Activated CD4-positive, alpha-beta T cell treated with anti-CD3 and anti-CD28 coated beads, Interleukin-2, amount 50 U/mL, for 24 hours (primary cell): ENCODE results near the gene TAS2R4.
"Not testable (repeated sequence)": the region's sequence is repeated elsewhere in the genome, so short reads cannot be mapped to it uniquely, and the experiment has no call there.

ENCODE experiments used
- DNase-seq, 2 donors: peaks; one replicate each; pipeline ENCODE4 v3.0.0-alpha.2; 2020; ENCODE audit warnings: low read depth in 1 of 2, low spot score in 1 of 2

The TAS2R4 gene, protein sequence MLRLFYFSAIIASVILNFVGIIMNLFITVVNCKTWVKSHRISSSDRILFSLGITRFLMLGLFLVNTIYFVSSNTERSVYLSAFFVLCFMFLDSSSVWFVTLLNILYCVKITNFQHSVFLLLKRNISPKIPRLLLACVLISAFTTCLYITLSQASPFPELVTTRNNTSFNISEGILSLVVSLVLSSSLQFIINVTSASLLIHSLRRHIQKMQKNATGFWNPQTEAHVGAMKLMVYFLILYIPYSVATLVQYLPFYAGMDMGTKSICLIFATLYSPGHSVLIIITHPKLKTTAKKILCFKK

DNA sequence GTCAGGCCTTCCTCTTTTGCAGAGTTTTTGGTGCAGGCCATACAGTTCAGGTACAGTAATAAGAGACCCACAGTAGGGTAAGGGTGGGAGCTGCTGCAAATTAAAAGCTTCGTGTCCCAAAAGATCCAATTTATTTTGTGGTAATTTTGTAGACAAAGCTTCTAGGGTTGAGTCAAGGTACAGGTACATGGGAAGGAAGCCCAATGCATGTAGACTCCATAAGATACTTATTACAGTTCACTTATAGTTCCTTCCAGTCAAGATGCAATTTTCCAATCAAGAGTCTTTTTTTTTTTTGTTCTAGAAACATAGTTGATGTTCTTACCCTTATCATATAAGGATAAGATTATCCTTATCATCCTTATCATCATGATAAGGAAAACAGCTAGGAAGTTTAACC is at the start of gene TAS2R4:
TSS of gene TAS2R4 (plus strand) at position 301 of the 400 bp plus-strand sequence. CDS start 1,815 bp downstream, outside the sequence.
- no peak for DNase-seq

DNA sequence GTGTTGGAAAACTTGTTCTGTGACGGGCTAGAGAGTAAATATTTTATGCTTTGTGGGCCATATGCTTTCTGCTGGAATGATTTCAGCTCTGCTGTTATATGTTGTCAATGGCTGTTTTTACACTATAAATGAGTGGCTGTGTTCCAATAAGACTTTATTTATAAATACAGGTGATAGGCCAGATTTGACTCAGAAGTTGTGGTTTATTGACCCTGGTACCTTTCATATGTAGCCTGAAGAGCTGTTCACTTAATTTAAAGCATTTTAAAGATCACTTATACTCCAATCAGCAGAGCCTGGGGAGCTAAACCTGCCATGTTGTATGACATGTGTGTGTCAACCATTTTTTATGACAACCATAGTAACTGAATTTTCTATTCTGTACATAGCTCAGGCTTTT is 47.5 kb upstream of the TAS2R4 start:
- no peak for DNase-seq

DNA sequence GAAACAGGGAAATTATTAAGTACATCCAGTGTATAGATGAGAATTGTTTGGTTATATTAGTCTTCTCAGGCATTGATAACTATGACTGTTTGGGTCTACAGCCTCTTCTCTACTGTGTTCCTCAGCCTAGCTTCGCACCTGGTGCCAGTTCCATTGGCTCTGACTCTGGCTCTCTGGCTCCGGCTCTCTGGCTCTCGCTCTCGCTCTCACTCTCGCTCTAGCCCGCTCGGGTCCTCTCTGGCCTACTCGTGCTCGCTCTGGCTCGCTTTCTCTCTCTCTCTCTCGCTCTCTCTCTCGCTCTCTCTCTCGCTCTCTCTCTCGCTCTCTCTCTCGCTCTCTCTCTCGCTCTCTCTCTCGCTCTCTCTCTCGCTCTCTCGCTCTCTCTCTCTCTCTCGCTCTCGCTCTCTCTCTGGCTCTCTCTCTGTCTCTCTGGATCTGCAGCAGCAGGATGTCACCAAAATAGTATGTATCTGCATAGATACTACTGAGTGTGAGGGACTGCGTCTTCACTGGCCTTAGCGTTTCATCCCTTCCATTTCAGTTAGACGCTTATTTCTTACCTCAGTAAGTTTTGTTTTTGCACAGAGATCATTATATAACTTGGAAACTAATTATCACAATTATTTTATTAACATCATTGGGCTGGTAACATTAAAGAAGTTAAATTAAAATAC is 44.9 kb upstream of the TAS2R4 start:
- no peak for DNase-seq

DNA sequence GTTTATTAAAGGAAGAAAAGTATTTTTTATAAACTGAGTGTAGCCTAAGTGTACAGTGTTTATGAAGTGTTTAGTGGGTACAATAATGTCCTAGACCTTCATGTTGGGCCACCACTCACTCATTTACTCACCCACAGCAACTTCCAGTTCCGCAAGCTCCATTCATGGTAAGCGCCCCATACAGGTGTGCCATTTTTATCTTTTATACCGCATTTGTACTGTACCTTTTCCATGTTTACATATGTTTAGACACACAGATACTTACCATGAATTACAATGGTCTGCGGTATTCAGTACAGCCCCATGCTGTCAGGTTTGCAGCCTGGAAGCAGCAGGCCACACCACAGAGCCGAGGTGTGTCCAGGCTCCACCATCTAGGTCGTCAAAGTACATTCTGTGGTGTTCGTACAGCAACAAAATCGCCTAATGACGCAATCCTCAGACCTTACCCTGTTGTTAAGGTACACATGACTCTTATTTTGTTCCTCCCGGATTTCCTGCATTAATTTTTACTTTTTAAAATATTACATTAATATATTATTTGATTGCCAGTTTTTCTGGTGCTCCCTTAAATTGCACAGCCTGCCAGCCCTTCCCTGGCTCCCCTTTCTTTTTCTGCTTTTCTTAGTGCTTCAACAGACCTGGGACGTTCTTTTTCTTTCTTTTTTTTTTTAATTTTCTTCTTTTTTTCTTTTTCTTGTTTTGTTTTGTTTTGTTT is 39.2 kb upstream of the TAS2R4 start:
- no peak for DNase-seq

DNA sequence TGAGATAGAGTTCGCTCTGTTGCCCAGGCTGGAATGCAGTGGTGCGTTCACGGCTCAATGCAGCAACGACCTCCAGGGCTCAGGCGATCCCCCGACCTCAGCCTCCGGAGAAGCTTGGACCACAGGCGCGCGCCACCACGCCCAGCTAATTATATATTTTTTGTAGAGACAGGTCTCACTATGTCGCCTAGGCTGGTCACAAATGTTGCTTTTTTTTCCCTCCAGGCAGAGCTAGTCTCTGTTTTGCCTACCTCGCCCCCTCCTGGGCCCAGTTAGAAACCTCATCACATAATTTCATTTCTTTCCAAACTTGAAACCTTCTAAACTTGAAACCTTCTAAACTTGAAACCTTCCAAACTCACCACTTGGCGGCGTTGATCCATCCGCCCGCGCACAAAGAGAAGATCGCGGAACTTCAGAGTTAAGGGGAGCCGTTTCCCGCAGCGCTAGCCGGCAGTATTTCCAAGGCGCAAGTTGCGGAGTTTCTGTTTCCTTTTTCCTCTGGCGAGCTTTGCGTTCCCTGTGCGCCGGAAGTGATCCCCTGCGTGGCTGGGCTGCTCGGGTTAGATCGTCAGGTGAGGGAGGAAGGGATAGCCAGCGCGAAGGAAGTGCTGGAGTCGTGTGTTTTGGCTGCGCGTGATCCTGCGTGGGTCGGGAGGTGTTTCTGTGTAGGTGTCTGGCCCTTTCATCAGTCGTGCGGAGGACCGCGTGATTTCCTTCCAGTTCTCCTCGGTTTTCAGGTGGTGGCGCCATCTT is 38.5 kb upstream of the TAS2R4 start, which contains the start of gene SSBP1:
TSS of gene SSBP1 (plus strand) at position 523 of the 756 bp plus-strand sequence. CDS start 809 bp downstream, outside the sequence.
- DNase-seq, result peak; percentile 74 to 90

DNA sequence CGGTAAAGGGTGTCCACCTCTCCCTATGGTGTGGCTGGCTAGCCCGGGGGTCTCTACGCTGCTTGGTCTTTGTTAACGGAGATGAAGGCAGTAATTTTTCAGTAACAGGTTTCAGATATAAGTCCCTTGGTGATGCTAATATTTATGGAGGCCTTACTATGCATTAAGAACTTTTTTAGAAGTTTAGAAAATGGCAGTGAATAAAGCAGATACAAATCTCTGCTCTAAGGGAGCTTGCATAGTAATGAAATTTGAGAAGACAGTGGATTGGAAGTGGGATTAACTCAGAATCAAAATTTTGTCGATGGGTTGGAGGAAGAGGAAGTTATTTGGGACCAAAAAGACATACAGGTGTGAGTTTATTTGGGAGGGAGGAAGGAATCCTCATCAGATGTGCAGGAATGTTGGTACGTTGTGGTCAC is 37.9 kb upstream of the TAS2R4 start:
- DNase-seq, result no peak

DNA sequence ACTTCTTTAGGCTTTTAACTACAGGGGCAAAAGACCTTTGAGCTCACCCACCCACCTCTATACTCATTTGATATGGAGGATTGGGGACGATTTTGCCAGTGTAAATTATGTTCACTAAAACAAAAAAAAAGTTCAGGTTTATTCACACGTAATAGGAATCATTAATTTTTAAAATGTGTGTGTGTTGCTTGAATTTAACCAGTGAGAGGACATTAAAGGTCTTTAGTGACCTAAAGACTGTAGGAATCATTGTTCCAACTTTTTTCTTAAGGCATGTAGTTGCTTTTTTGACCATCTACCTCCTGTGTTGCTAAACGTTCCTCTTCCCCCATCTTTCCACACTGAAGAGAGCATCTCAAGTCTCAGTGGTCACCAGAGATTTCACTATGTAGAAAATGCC is 37.2 kb upstream of the TAS2R4 start:
- DNase-seq, result no peak

DNA sequence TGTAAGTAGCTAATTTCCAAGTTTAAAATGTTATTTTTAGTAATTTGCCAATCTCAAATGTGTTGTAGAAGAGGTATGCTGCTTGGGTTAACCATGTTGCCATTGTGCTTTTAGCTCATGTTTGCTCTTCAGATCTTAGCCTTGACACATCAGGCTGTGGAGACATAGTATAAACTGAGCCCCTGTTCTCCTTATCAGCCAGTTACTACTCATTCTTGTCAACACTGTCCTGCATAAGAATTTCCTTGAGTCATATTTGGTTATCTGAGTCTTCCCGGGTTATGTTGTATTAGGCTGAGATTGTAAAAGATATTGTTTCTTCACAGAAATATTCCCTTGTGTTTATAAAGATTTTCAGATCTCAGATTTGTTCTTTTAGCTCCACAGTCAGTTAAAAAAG is 34.2 kb upstream of the TAS2R4 start:
- DNase-seq, result no peak

DNA sequence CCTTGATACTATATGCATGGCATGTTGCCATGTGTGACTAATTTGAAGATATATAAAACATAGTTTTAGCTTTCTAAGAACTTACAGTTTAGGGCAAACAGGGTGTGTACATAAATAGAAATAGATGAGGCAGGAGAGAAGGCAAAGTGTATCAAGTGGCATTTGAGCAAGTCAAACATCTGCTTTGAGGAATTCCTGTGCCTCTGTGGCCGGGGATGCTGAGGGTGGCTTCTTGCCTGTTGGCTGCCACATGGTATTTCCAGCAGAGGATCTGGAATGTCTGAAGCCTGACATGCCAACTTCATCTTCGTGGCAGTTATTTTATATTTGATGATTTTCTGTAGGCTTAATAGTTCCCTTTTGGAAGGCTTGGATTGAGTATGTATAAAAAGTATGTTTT is 32.3 kb upstream of the TAS2R4 start:
- DNase-seq, result no peak

DNA sequence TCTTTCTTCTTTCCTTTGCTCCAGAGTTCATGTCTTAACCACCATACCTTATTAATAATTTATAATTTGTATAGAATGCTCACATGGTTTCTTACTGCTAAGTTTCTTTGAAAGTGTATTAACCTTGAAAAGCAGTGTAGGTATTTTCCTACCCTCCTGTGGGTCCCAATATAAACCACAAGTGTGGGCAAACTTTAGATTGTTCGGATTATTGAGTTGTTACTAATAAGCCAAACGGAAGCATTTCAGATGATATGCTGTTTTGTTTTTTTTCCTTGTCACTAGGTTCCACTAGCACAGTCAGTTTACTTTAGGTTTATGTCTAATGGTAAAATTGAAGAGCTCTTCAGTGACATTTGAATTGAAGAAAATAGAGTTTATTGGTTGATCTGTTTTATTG is 28.1 kb upstream of the TAS2R4 start:
- no peak for DNase-seq

DNA sequence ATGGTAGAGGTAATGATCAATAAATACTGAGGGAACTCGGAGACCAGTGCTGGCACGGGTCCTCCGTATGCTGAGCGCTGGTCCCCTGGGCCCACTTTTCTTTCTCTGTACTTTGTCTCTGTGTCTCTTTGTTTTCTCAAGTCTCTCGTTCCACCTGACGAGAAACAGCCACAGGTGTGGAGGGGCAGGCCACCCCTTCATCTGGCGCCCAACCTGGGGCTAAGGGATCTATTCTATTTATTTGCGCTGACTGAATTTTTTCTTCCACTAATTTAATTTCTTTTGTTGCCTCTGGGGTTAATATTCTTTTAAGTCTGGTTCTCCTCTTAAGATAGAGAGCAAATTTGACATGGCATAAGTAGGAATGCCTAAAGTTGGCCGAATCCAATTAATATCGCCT is 24.6 kb upstream of the TAS2R4 start:
- DNase-seq, result not testable (repeated sequence)

DNA sequence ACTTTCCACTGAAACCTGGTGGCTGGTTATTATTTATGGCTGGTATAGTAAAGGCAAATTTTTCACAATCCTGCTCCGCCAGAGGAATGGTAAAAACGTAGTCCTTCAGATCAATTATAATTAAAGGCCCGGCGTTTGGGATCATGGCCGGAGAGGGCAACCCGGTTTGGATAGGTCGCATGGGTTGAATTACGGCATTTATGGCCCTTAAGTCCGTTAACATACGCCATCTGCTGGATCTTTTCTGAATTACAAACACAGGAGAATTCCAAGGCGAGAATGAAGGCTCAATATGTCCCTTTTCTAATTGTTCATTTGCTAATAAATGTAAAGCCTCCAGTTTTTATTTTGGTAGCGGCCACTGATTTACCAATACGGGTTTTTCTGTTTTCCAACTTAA is 23.8 kb upstream of the TAS2R4 start:
- no peak for DNase-seq

DNA sequence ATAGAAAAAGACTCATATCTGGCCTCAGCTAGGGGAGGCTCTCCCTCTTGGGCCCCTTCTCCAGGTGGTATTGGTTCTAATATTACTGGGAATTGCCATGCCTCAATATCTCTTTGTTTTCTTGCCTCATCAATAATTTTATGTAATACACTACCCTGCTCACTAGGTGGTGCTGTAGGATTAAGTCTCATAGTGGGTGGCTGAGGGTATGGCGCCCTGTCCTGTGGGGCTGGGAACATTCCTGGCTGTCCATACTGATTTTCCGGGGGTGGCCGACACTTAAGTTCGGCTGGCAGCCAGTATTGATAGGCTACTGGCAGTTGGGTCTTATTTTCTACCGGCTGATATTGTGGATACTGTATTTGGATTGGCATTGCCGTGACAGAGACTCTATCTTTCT is 21.5 kb upstream of the TAS2R4 start:
- DNase-seq, result no peak

DNA sequence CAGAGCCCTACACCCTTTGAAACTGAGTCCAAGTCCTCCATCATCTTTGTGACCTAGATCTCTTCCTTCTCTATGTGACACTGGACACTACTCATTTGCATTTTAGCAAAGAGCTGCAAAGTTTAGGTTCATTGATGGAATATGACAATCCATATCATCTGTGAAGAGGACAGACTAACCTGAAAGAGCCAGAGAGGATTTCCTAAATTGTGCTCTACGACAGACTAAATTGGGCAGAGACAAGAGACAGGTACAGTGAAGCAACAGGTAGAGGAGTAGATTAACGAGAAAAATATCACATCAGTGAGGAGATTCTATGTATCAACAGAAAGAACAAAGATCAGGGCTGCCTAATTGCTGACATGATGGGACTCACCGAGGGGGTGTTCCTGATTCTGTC is 12.7 kb upstream of the TAS2R4 start, which contains the start of gene TAS2R3:
TSS of gene TAS2R3 (plus strand) at position 301 of the 400 bp plus-strand sequence. CDS start at position 363, 62 bp downstream.
- DNase-seq, result no peak

DNA sequence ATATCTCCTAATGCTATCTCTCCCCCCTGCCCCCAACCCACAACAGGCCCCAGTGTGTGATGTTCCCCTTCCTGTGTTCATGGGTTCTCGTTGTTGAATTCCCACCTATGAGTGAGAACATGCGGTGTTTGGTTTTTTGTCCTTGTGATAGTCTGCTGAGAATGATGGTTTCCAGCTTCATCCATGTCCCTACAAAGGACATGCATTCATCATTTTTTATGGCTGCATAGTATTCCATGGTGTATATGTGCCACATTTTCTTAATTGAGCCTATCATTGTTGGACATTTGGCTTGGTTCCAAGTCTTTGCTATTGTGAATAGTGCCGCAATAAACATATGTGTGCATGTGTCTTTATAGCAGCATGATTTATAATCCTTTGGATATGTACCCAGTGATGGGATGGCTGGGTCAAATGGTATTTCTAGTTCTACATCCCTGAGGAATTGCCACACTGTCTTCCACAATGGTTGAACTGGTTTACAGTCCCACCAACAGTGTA is 6.3 kb upstream of the TAS2R4 start:
- DNase-seq, result not testable (repeated sequence)

DNA sequence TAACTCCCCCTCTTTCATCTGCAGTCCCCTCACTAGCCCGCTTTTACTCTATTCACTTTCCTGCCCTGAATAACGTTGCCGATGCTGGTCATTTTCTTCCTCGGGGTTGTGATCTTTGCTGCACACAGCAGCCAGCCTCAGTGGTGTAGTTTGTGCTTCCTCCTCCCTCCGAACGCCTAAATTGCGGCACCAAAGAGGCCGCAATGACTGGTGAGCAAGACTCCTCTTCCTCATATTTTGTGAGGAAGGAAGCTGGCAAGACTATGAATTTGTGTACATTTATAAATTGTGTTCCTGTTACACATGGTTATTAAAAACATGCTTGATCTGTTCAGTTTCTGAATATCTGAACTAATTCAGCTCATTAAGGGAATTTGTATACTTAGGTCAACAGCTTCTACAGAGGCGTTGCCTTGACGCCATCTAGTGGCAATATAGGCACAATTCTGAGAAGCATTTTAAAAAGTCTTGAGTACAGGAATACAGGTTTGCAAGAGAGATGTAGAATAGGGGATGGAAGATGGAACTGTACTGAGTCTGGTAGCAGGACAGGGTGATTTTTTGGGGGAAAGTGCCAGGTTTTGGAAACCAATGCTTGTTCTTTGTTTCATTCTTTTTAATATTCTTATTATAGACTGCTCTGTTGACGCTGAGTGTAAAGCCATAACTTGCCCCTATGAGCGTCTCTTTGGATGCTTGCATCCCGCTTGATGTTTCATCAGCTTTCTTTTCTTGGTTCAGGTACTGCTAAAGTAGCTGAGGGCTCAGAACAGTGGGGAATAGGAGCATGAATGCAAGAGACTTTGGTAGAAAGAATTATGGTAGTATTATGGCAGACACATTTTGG is 9.5 kb downstream of the TAS2R4 start:
- peak in 1 of 2 donors; percentile 5 for DNase-seq

DNA sequence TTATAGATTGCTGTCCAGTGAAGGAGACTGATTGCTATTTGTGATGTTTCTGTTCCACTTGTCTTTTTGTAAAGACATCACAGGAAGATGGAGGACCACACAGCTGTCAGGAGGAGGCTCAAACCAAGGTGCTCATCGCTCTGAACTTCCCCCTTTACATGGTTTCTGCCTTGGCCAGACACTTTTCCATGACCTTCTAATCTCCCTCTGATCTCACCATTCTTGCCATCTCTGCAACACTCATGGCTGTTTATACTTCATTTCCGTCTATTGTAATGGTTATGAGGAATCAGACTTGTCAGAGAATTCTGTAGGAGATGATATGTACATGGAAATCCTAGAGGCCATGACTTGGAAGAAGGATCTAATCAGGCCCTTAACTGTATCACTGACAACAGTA is 11.8 kb downstream of the TAS2R4 start:
- DNase-seq, result no peak

DNA sequence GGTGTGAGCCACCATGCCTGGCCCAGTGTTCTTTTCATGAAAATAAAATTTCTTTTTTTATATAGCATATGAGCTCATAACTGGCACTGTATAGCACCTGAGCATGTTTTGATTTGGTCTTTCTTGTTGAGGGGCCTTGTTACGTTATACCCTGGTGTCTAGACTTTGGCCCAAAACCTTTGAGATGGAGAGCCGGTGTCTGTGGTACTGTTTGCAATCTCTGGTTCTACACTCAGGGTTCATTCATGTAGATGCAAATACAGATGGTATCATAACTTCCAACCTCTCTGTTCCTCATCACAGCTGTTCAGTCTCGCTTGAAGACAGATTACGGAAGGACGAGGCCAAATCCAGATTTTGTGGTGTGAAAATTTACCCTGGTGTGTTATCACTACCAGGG is 13.4 kb downstream of the TAS2R4 start, which contains the start of gene TAS2R5:
TSS of gene TAS2R5 (plus strand) at position 301 of the 400 bp plus-strand sequence. CDS start 145 bp downstream, outside the sequence.
- no peak for DNase-seq

DNA sequence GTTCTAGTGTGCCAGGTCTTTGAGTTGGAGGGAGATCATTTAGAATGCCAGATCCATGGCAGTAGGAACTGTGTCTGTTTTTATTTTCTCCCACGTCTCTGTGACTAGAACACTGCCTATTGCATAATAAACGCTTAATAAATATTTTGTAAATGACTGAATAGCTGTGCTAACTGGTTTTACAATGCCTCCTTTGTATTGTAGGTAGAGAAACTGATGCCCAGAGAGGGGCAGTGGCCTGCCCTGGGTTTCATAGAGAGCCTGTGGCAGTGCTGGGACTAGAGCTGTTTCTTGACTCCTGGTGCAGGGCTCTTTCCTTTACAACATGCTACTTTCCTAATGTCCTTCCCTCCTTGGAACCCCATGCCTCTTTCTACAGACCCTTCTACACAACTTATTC is 16.1 kb downstream of the TAS2R4 start:
- DNase-seq, result no peak

DNA sequence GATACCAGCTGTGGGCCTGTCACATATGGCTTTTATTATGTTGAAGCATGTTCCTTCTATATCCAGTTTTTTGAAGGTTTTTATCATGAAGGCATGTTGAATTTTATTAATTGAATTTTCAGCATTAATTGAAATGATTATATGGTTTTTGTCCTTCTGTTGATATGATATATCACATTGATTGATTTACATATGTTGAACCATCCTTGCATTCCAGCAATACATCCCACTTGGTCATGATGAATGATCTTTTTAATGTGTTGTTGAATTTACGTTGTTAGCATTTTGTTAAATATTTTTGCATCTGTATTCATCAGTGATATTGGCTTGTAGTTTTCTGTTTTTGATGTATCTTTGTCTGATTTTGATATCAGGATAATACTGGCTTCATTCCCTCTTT is 43.6 kb downstream of the TAS2R4 start:
- DNase-seq, result no peak
